HG03575 (cell line): ENCODE measurements around the gene ADAMTS19.

Source experiments
- ATAC-seq: cut with Tn5 transposase; IDR thresholded peaks from one replicate; pipeline ENCODE4 v1.9.1; 2021; ENCODE audit not compliant: unreplicated experiment, insufficient number of reproducible peaks, low FRiP score; ENCODE audit errors: extremely low read depth

Gene ADAMTS19

DNA sequence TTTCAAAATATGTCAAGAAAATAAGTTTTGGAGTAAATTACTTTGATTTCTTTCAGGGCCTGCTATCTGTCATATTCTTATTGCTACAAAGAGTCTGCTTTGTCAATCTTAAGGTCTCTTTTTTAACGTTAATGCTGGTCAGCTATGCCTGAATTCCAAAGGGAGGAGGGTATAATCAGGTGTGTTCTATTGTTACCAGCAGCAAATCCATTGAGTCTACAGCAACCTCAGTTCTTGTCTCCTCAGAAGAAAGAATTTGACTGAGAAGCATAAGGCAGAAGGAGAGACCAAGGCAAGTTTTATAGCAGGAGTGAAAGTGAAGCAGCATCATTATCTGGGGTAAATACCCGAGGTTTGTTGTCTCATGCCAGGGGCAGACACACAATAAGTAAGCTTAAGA, 264.1 kb downstream of the ADAMTS19 start:
- no peak for ATAC-seq

DNA sequence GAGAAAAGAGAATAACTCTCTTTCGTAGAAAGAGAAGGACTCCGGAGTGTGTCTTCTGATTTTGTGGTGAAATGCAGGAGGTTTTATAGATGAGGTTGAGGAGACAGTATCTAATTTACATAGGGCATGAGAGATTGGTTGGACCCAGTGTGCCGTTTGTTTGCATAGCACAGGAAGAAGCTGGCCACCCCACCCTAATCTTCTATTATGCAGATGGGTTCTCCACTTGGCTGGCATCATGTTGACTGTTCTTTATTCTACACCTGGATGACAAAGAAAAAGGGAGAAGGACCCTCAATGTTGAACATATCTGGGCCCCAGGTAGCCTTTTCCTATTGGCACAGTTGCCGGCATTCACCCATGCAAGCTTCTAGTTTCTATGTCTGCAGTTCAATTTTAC, 264.5 kb downstream of the ADAMTS19 start:
- no peak for ATAC-seq

DNA sequence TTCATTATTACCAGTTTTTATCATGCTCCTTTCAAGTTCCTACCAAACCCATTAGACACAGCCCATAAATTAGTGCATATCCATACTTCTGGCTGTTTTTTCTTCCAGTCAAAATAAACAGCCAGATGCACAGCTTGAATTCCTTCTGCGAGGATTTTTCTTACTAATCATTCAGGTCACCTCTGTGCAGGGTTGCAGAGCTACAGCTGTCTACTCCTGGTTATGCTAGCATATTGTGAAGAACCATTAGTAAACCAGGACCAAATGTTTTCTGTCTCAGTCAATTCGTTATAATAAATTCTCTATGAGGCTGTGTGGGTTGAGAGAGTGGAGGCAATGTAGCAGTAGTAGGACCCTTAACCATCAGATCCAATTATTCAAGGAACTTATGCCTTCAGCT, 279.7 kb downstream of the ADAMTS19 start:
- ATAC-seq, result no peak

DNA sequence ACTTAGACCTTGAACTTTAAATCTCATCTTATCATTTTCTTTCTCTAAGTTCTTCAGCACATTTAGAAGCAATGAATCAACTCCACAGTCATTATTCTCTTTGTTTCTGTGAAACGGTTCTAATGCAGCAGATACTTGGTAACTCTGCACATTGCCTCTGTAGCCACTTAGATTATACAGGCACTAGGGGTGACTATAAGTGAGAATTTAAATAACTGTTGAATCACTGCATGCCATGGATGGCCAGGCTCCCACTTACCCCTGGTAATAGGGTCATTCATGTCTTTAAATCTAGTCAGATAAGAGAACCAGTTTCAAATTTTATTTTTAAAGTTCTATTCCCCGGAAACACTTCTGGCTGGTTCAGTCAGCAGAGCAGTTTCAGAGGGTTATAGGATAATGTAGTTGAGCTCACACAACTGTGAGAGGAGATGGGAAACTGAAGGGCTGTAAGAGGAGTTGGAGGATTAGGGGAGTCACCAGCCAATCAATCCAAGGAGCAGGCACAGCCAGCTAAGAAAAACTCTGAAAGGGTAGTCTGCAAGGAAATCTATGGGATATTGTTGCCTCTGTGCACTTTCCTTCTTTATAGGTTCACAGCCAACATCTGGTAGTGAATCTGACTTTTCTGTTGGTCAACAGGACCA, 283.6 kb downstream of the ADAMTS19 start:
- ATAC-seq, result no peak

DNA sequence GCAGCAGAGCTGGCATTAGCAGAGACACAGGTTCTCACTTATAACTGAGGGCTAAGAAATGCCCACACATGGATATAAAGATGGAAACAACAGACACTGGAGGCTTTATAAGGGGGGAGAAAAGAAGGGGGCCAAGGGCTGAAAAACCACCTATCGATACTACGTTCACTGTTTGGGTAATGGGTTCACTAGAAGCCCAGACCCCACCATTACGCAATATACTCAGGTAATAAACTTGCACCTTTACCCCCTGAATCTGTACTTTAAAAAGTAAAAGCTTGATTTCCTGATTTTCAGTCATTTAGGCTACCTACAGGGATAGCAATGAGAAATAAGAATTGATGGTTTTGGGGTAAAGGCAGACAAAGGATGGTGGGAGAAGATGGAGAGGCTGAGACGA, 285.9 kb downstream of the ADAMTS19 start:
- no peak for ATAC-seq

DNA sequence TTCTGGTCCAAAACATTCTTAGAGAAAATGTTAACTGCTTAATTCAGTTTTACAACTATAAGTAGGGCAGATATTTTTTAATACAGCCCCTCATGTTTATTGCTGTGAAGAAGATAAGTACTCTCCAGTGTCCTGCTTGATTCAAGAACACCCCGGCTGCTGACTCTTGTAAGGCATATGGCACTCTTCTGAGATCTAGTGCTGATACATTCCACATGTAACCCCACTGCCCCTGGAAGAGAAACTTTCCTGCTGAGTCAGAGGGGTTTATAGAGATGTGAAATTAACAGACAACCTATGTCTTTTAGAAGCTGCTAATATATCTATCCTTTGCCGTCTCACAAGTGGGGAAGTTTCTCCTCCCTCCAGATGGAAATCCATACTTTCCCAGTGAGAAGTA, 286.8 kb downstream of the ADAMTS19 start:
- no peak for ATAC-seq

DNA sequence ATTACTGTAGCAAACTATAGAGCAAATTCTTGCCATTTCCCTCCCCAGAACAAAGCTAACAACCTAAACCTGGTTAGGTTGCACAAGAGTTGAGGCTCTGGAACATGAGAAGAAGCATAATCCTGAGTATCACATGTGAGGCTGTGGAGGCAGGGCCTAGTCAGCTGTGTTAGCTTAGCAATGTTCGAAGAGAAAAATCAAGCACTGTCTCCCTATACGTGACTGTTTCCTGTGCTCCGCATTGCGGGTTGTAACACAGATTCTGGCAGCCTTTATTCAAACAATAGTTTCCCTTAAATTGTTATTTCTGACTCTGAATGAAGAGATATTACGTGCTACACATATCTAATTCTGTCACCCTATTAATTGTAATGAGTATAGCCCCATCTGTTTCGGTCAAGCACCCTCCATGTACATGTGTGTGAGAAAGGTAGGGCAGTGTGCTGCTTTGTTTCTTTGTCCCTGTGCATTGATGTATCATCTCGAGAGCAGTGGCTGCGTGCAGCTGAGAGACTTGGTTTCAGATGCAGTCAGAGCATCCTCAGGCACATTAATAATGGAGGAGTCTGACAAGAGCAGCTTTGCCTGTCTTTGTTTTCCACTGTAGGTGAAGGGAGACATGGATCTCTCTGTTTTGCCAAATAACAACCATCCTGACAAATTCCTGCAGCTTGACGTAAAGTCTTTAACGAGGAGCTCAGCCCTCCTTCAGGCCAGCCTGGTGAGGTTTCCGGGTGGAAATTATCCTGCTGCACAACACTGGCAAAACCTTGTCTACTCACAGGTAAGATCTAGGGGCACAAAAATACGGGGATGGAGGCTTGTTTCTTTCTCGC, 287.7 kb downstream of the ADAMTS19 start, which contains the start of gene MINAR2:
Gene MINAR2, plus strand, starts transcription at position 523 of the 836 bp plus-strand sequence. Its CDS starts 97 bp downstream, at position 620.
- ATAC-seq, result no peak

DNA sequence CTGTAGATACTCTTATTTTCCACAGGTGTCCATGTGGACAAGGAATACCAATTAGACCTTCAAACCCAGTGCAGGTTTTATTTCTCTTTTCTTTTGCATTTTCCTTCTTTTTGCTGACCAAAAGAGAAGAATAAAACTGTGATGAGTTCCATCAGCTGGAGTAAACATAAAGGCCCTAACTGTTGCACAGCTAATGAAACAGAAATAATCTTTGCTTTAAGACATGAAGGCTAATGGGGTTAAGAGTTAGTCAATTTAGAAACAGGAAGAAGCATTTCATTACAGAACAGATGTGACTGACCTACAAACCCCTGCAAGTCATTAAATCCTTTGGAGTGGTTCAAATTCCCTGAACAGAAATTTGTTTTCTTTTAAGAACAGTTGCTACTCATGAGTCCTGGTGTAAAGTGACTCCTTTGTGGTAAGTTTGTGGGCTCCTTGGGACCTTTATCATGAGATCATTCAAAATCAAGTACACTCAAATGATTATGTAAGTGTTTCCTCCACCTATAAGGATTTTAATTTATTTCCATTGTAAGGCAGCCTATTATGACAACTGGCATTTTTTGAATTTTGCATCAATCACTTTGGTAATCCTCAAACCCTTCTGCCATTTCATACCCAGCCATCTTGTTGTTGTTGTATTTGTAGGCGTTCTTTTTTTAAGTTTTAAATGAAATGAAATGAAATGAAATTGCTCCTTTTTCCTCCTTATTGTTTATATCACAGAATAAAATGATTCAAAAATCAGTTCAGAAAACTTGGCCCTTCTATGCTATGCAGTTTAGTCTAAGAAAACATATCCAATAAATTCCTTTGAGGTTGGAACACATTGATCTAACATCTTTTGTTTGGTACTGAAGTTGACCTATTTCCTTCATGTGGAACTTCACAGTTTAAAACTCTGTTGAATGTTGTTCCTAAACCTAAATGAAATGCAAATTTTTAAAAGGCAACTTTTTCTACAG, 289.1 kb downstream of the ADAMTS19 start:
- no peak for ATAC-seq

DNA sequence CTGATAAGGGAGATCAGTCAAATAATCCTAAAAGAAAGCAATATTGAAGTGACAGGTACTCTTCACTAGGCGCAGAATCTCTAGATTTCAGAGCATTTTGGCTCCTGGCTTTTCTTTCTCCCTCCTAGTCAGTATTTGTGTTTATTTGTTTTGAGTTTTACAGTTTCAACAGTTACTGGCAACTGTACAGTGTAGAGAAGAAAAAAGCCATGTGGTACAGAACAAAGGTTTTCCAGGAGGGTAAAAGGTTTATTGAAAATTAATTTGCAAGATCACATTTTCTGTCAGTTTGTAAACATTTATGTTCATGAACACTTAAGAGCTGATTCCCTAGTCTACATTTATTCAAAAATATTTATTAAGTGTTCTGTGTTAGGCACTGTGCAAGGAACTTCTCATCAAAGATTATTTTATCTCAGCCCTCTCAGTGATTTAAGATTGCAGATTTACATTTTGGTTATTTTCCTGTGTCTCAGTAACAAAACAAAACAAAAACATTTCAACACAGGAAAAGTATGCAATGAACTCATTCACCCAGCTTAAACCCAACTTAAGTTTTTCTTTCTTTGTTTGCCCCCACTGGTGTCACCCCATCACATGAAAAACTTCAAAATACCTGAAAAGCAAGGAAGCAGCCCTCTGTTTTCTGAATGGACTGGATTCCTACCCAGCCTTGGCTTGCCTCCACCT, 300.7 kb downstream of the ADAMTS19 start:
- ATAC-seq, result no peak

DNA sequence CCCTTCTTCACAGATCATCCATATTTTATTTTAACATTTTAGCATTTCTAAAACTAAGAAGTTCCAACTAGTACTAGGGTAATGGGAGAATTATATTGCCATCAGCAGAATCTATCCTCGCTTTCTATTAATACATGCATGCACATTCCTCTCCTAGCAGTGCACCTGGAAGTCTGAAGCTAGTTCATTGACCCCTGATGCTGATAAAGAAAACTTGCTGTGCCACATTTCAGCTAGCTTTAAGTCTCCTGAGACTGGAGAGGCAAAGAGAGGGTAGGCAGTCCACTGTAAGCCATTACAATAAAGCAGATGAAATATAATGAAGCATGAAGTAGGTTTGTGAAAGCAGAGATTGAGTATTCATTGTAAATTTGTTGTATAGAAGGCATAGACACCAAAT, 303.6 kb downstream of the ADAMTS19 start:
- no peak for ATAC-seq

DNA sequence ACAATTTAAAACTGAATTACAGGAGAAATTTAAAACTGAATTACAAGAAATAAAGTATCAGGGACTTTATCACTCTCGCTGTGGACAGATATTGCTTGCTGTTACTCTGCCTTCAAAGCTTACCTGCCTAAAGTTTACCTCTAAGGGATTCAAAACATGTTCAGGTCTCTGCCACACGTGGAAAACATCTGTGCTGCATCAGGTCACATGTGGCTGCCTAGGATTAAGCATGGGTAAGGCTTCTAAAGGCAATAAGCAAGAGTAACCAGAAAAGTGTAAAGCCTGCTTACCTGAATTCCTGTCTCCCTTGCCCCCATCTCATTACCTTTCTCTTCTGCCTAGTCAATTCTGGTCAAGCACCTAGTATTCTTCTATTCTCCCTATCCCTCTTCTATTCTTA, 306.7 kb downstream of the ADAMTS19 start:
- ATAC-seq, result no peak

DNA sequence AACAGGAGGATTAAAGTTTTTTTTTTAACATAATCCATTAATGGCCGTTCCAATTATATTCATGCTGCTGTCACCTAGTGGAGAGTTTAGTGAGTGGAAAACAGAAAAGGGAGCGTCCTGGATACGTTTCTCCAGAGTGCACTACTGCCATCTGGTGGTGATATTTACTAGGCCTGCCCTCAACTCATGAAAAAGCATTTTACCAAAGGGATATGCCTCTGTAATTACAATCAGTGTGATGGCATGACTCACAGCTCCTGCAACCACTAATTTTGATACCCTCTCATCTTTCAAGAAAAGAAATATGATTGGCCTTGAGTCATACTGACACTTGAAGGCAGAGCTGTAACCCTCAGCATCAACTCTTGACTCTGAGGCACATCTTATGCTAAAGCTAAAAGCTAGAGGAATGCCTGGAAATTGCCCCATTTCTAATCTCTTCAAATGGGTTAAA, 307.9 kb downstream of the ADAMTS19 start:
- ATAC-seq, result peak; percentile 90

DNA sequence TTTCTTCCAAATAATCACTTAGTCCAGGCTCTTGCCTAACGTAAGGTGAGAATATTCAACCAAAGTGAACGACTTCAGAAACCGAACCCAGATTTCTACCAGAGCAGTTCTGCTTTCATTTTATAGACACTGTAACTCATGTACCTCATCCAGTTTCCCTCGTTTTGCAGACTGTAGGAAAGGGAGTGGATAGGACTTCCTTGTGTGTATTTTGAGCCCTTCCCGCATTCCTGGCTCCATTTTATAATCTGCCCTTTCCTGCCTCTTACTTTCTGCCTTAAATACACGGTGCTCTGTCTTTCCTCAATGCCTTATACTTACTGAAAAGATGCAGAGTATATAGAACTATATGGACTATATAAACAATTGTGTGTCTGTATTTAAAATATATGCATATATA, 308.6 kb downstream of the ADAMTS19 start:
- no peak for ATAC-seq

DNA sequence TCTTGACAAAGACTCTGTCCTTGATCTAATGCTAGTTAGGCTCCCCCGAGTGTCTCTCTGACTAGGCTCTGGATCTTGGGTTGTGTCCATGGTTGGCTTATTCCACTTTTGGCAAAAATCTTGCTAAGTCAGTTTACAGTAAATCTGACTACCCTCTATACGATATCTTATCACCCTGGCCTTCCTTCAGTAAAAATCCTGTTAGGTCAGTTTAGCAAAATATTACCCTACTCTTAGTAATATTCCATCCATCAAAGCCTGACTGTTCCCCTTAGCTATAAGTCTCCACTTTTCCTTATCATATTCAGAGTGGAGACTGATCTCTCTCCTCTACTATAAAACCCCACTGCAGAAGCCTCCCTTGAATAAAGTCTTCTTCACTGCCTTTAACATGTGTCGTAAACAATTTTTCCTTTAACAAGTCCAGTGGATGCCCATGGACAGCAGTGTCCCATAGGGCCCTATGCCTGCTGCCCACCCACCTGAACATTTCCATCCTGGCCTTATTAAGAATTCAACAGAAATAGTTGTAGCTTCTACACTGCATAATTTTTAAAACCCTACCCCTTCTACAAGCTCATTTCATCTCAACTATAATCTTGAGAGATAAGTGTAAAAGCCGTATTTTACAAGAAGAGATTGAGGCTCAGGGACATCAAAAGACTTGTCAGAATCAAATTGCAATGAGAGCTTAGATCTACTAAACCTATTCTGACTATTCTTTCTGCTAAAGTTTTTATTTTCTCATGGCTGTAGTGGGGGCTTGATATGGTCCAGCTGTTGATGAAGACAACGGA, 310.1 kb downstream of the ADAMTS19 start:
- no peak for ATAC-seq

DNA sequence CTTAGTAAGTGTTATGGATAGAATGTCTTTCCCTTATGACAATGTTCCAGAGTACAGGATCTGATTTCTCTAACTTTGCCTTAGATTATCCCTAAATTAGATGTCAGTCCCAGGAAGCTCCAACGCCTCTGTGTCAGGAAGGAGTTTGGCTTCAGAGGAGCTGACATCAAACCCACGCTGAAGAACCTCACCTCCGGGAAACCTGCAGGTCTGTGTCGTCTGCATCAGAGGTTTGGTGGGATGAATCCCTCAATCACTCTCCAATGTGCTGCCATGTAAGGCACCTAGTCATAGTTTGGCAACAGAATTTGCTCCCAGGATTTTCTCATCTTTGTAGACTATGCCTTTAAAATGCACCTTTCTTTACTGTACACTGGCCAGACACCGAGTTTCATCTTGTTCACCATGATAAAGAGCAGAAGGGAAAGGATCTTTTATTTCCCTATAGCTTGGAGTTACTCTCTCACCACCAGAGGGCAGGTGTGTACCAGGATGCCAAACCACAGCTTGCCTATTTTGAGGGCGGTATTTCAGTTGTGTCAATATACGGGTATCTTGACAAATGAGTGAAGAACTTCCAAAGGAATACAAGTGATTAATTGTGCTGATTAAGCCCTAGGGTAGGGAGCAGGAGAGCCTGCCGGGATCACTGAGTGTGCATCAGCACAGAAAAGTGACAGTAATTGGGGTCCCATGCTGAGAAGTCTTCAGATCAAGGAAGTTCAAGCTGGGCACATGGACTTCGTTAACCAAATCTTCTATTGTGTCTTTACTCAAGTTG, 311.1 kb downstream of the ADAMTS19 start:
- ATAC-seq, result no peak

DNA sequence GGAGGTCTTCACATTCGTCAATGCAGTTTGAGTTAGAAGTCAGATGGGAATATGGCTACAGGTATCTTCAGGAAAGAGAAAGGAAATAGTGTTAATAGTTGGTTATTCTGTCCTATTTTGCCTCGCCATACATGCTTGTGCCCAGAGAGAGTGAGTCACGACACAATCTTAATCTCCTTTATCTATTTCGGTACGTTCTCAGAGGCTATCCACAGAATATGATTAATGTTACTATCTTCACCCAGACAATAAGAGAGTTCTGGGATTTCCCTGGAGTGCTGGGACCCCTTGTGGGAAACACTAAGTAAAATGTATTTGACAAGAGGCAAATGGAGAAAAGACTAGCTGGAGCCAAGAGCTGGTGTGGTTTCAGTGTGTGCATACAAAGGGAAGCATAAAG, 313.3 kb downstream of the ADAMTS19 start:
- no peak for ATAC-seq

DNA sequence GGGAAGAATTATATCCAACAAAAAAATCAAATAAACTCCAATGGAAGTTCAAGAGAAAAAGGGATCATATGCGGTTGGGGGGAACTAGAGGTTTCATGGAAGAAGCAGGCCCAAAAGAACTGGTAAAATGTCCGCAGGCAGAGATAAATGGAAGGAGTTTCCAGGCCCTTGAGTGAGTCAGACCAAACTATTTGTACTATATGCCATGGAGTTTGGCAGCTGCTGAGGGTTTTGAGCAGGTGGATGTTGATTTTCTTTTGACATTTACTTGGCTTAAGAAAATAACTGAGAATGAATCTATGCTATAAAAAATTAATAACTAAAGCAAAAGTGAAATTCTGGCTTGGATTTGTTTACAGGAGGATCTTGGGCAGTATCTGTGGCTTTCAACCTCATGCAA, 321.5 kb downstream of the ADAMTS19 start:
- ATAC-seq, result no peak
